HepG2 (cell line): Measurements from ENCODE around the gene OSBPL2. TPM values are rescaled to one million over a fixed set of nuclear protein-coding genes. Genes with fewer than 3 reads are reported as not detected.
A peak's percentile ranks its signal among the peaks of the same experiment; 100 is the strongest.

Source experiments
- AFF4 ChIP-seq: sonication (generic); formaldehyde crosslinking; IDR thresholded peaks from 2 replicates; pipeline ENCODE4 v1.4.0; 2020; ENCODE audit warnings: missing genetic modification reagents
- E2F2 ChIP-seq: sonication (generic); formaldehyde crosslinking; IDR thresholded peaks from 2 replicates; pipeline ENCODE4 v1.4.0; 2020; ENCODE audit warnings: missing genetic modification reagents, borderline replicate concordance
- FOSL2 ChIP-seq: sonication (generic); formaldehyde crosslinking; IDR thresholded peaks from 2 replicates; pipeline ENCODE4 v1.4.0; 2020; ENCODE audit warnings: missing genetic modification reagents
- GATAD1 ChIP-seq: IDR thresholded peaks from 2 replicates; pipeline ENCODE4 v1.6.1; 2016; ENCODE audit warnings: missing genetic modification reagents, missing compliant biosample characterization
- KDM3A ChIP-seq: IDR thresholded peaks from 2 replicates; pipeline ENCODE4 v1.6.1; 2018; ENCODE audit warnings: low read depth, missing compliant biosample characterization
- KDM5B ChIP-seq: sonication (generic); formaldehyde crosslinking; IDR thresholded peaks from 2 replicates; pipeline ENCODE4 v1.4.0; 2020; ENCODE audit warnings: missing genetic modification reagents, mild to moderate bottlenecking, borderline replicate concordance
- KDM6A ChIP-seq: IDR thresholded peaks from 2 replicates; pipeline ENCODE4 v1.6.1; 2016; ENCODE audit warnings: low read depth
- LBX2 ChIP-seq: sonication (generic); formaldehyde crosslinking; IDR thresholded peaks from 2 replicates; pipeline ENCODE4 v1.5.0; 2020; ENCODE audit warnings: missing genetic modification reagents, mild to moderate bottlenecking, borderline replicate concordance
- PLRG1 ChIP-seq: fragments of 450-650 bp; conservative IDR thresholded peaks from 2 replicates; pipeline ENCODE4 v1.6.1; 2016
- SP4 ChIP-seq: sonication (generic); formaldehyde crosslinking; IDR thresholded peaks from 2 replicates; pipeline ENCODE4 v1.8.1; 2023; ENCODE audit warnings: mild to moderate bottlenecking, missing genetic modification reagents
- TSC22D2 ChIP-seq: sonication (generic); formaldehyde crosslinking; IDR thresholded peaks from 2 replicates; pipeline ENCODE4 v1.5.1; 2020; ENCODE audit warnings: missing genetic modification reagents, mild to moderate bottlenecking, borderline replicate concordance
- ZC3H4 ChIP-seq: sonication (generic); formaldehyde crosslinking; IDR thresholded peaks from 2 replicates; pipeline ENCODE4 v1.4.0; 2020; ENCODE audit warnings: missing genetic modification reagents, borderline replicate concordance
- ZFP41 ChIP-seq: sonication (generic); formaldehyde crosslinking; IDR thresholded peaks from 2 replicates; pipeline ENCODE4 v1.4.0; 2020; ENCODE audit warnings: mild to moderate bottlenecking, missing genetic modification reagents, borderline replicate concordance
- ZFY ChIP-seq: sonication (generic); formaldehyde crosslinking; IDR thresholded peaks from 2 replicates; pipeline ENCODE4 v1.4.0; 2020; ENCODE audit warnings: missing genetic modification reagents
- ZNF230 ChIP-seq: sonication (generic); formaldehyde crosslinking; IDR thresholded peaks from 2 replicates; pipeline ENCODE4 v1.4.0; 2020; ENCODE audit warnings: mild to moderate bottlenecking, missing genetic modification reagents
- ZNF280B ChIP-seq: sonication (generic); formaldehyde crosslinking; IDR thresholded peaks from 2 replicates; pipeline ENCODE4 v1.5.0; 2020; ENCODE audit warnings: missing genetic modification reagents, mild to moderate bottlenecking, borderline replicate concordance
- ZNF382 ChIP-seq: sonication (generic); formaldehyde crosslinking; IDR thresholded peaks from 2 replicates; pipeline ENCODE4 v1.5.0; 2020; ENCODE audit warnings: missing genetic modification reagents, mild to moderate bottlenecking, borderline replicate concordance
- ZNF614 ChIP-seq: IDR thresholded peaks from 2 replicates; pipeline ENCODE4 v1.6.1; 2018; ENCODE audit warnings: missing biosample characterization, missing genetic modification reagents, inconsistent platforms, borderline replicate concordance
- ZNF747 ChIP-seq: sonication (generic); formaldehyde crosslinking; IDR thresholded peaks from 2 replicates; pipeline ENCODE4 v1.8.1; 2023; ENCODE audit warnings: missing genetic modification reagents, mild to moderate bottlenecking, borderline replicate concordance
- ZNF777 ChIP-seq: sonication (generic); formaldehyde crosslinking; IDR thresholded peaks from 2 replicates; pipeline ENCODE4 v1.4.0; 2020; ENCODE audit warnings: missing genetic modification reagents
- ZNF788 ChIP-seq: sonication (generic); formaldehyde crosslinking; IDR thresholded peaks from 2 replicates; pipeline ENCODE4 v1.5.0; 2020; ENCODE audit warnings: mild to moderate bottlenecking, missing genetic modification reagents, borderline replicate concordance
- ZZZ3 ChIP-seq: sonication (generic); formaldehyde crosslinking; IDR thresholded peaks from 2 replicates; pipeline ENCODE4 v1.4.0; 2020; ENCODE audit warnings: missing genetic modification reagents, mild to moderate bottlenecking, borderline replicate concordance
- polyA plus RNA-seq, 8 experiments: library from polyadenylated mRNA; depleted of rRNA in 3 of 8; stranded (reverse) in 7 of 8; unstranded in 1 of 8; fragments of >200 nt; fragmentation: Illumina TruSeq in 4 of 8; extraction: Trizol in 4 of 8; gene quantifications; 2 replicates each; pipeline versions ENCODE4 v1.2.1 to v1.2.3, GENCODE V29; 2011 to 2016; ENCODE audit warnings: low read depth in 4 of 8, missing spikeins in 1 of 8, mixed read lengths in 1 of 8; ENCODE audit not compliant: insufficient read depth in 1 of 8
- total RNA-seq, 5 experiments: library from RNA; depleted of rRNA; stranded (reverse); fragments of >200 nt; fragmentation: Illumina TruSeq; extraction: Trizol; gene quantifications; 2 replicates each; pipeline ENCODE4 v1.2.3, GENCODE V29; 2016; ENCODE audit warnings: low read depth in 1 of 5

The OSBPL2 gene
- total and polyA plus RNA-seq, 2 of the 13 experiments (the other 11 are each of a cell fraction or from before 2014, with no cell fraction given), result 18.5 to 37.4 TPM

- TF ChIP-seq ZNF614 (CRISPR knock-in tag) (0 out of 2 replicates have a peak, but pooled peaks have one; percentile 41), AFF4 (CRISPR knock-in tag) (no peak), PLRG1 (no peak), ZFP41 (CRISPR knock-in tag) (0 out of 2 replicates have a peak, but pooled peaks have one; percentile 22), FOSL2 (CRISPR knock-in tag) (peak; percentile 32), TSC22D2 (CRISPR knock-in tag) (peak; percentile 77; the same call in 1 of the 2 replicates), ZC3H4 (0 out of 2 replicates have a peak, but pooled peaks have one; percentile 44), GATAD1 (CRISPR knock-in tag) (0 out of 2 replicates have a peak, but pooled peaks have one; percentile 17), SP4 (CRISPR knock-in tag) (peak; percentile 46; the same call in 1 of the 2 replicates), E2F2 (no peak), LBX2 (CRISPR knock-in tag) (peak; percentile 15; the same call in 1 of the 2 replicates), ZNF382 (CRISPR knock-in tag) (no peak), ZNF788 (CRISPR knock-in tag) (peak; percentile 70; the same call in 1 of the 2 replicates), ZNF280B (CRISPR knock-in tag) (0 out of 2 replicates have a peak, but pooled peaks have one; percentile 35), KDM5B (no peak; the same call in 1 of the 2 replicates), ZZZ3 (CRISPR knock-in tag) (0 out of 2 replicates have a peak, but pooled peaks have one; percentile 21), ZNF230 (CRISPR knock-in tag) (peak; percentile 89; the same call in 1 of the 2 replicates), KDM3A (CRISPR knock-in tag) (no peak), ZFY (CRISPR knock-in tag) (peak; percentile 48), ZNF747 (CRISPR knock-in tag) (0 out of 2 replicates have a peak, but pooled peaks have one; percentile 49), KDM6A (CRISPR knock-in tag) (no peak), ZNF777 (CRISPR knock-in tag) (peak; percentile 40; the same call in 1 of the 2 replicates)
Observed at GRCh38 chr20:62239278-62239879, 1.1 kb downstream of the OSBPL2 start (continued).
